HG03039 (cell line): ENCODE results near the gene CUEDC1.

Source experiments
- ATAC-seq: cut with Tn5 transposase; IDR thresholded peaks from one replicate; pipeline ENCODE4 v1.9.1; 2021; ENCODE audit warnings: mild to moderate bottlenecking, moderate library complexity; ENCODE audit not compliant: unreplicated experiment

Gene CUEDC1

DNA sequence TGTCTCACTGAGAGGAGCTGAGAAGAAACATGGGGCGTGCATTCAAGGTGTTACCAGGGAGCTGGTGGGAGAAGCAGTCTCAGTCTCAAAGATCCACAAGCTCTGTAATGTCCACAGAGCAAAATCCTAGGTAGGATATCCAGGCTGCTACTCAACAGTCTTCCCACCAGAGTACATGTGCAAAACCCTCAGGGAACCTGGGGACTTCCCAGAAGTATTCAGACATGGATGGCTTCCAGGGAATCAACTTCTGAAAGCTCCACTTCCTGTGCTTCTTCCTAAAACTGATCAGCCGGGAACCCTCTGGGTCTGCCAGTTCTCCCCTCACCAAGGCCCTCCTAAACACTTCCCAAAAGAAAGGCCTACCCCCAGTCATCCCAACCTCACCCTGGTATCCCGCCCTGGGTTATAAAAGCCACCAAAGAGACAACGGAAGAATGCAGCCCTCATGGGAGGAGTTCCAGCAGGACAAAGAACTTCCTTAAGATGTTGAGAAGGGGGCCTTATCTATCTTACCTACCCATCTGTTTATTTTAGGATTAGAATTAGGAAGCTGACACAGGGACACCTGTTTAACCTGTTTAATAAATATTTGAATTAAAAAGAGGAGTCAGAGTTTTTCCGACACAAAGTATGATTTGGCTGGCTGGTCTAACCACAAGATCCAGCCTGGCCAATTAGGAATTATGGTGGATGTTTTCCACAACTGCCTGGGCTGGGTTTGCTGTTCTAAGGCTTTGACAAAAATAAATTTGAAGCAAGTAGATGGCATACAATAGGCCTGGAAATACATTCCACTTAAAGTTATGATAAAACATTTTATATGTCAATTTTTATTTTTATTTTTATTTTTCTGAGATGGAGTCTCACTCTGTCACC lies 37.0 kb downstream of the CUEDC1 start:
- ATAC-seq = no peak

DNA sequence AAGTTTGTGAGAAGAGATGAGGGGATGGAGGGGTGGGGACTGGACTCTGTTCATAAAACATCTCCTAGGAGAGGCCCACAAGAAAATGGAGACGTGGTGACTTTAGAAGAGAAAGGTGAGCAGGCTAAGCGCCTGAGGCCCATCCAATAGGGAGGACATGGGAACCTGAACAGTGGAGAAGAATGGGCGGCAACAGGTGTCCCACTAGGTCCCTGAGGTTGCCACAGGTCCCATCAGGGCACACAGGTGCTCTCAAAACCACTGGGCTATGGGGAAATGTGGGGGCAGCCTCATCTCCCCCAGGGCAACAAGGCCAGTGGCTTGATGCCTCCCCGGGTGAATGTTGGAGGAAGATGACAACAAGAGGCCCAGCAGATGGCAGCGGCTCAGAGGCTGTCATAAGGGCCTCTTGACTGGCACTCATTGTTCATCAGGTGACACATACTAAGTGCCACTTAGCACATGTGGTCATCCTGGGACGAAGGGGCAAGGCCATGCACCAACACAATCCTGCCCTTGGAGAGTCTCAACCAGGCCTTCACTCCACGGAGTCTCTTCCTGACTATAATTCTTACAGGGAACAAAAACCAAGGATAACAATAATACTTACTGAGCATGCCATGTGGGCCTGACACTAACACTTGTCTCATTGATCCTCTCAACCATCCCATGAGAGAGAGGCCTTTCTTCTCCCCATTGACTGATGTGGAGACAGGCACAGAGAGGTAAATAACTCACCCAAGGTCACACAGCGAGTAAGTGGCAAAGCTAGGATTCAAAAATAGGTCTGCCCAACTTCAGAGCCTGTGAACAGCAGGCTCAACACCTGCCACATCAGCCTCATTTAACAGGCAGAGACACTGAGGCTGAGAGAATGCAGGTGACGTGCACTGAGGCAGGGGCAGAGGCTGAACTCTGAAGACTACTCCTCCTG lies 38.0 kb downstream of the CUEDC1 start:
- no peak for ATAC-seq

DNA sequence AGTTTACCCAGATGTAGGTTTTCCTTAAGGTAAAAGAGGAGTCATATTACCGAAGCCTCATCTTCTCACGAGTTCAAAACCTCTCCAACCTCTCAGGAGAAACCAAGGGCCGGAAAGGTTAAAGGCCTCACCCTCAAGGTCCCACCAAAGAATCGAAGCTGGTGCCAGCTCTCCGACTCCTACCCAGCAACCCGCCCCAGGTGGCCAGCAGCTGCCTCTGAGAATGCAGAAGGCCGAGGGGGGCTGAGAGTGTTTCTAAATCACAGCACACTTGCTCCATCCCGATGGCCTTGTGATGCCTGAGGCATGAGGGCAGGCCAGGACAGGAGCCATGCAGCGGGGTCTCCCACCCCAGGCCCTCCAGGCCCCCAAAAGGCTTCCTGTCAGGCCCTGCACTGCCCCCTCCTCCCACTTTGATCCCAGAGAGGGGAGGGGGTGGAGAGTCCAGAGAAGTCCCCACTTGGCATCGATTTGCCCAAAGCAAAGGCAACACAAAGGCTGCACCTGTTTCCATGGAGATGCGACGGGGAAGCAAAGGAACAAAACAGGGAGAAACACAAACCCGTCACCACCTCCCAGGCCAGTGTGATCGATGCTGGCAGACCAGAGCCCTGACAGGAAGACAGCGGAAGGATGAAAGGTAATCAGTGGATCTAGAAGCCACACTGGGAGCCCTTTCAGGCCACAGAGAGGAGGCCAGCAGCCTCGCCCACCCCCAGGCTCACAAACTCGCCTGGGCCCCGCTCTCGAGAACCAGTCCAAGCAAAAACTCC lies 39.0 kb downstream of the CUEDC1 start:
- no peak for ATAC-seq

DNA sequence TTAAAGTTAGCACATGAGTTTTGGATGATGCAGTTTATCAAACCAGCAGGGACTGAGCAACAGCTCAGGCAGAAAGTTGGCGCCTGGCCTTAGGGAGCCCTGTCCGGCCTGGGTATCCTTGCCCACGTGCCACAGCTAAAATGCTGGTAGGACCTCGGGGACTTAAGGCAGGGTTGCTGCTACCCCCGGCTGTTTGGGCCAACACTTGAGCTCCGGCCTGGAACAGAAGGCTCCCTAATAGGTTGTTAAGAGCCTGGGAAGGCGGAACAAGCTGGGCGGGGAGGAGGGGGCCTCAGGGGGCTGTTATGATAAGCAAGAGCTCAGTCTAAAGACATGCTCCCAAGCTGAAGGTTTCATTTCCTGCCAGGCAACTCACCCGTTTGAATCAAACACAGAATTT lies 39.7 kb downstream of the CUEDC1 start:
- no peak for ATAC-seq

DNA sequence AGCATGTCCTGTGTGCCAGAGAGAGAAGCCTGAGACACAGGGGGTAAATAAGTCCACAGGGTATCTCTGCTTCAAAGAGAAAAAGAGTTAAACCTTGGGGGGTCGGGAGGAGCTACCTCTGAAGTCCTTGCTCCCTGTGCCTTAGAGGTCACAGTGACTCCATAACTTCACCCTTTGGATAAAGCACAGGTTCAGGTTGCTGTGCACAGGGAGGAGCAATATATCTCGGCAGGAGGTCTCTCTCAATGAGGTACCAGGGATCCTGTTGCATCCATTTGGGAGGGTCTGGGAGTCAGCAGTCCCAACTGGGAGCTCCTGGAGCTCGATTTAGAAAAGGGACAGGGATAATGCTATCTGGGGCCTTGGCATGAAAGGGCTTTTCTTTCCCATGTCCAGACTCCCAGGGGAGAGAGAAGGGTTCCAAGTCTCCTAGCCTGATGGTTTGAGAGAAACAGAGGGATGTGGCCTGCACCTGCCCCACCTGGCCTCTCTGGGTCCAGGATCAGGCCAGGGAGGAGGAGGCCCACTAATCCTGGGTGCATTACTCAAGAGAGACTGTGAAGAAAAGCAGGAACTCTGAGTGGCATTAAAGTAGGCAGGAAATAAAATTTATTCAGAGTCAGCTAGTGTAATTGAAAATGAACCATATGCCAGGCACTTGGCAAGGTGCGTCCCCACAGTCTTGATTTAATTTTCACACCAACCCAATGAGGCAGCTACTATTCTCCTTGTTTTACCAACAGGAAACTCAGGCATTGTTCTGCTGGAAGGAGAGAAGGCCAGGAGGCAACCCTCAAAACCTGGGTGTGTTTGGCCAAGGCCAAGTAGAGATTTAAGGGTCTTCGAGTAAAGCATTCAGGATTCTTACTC lies 40.7 kb downstream of the CUEDC1 start:
- ATAC-seq = no peak

DNA sequence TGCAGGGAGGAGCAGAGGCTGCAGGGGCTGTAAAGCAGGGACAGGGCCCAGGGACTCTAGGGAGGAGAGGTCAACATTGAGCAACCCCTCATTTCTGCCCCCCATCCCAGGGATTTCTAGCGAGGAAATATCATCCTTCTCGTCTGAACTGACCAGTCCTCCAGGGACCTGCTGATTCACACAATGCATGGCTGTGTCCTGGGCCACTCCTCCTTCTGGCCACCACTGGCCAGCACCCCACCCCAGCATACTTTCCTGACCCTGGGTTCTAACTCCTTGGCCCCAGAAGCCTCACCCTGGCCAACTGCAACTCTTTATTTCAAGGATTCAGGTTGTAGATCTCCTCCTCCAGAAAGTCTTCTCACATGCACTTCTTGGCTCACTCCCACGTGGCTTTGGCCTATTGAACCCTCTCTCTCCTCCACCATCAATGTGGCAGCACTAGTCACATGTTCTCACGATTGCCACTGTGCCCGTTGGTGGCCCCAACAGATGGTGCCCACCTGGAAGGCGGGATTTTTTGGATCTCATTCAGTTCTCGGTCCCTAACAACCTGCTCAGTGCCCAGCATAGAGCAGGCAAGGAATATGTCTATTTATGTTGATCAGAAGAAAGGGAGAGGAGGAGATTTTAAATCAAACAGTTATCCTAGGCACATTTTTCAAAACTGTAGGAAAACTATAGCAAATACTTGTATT lies 41.5 kb downstream of the CUEDC1 start:
- no peak for ATAC-seq

DNA sequence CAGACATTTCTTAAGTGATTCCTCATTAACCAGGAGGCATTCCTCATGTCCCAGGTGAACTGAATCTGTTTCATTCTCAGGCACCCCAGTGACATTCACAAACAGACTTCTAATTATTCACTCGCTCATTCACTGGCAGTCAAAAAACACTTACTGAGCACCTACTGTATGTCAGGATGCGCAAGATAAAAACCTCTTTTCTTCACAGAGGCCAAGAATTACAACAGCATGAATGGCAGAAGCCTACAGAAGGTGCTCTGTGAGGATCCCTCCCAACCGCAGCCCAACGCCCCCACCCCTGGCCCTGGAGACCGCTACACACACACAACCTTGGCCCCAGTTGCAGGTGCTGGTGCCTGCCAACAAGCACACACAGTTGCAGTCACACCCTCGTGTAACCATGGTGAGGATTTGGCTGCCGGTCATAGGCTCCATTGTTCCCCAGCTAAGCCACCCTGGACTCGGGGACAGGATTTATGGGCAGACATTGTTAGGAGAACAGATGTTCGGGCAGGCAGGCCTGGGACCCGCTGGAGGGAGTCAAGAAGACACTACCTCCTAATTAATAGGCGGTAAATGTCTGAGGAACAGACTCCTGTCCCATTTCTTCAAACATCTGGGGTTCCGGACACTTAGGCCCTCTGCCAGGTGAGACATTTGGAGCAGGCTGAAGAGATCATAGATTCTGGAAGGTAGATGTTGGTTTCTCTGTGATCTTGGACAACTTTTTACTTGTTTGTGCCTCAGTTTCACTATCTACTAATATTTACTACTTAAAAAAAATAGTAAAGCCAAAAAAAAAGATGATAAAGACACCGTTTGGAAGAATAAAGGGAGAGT lies 43.2 kb downstream of the CUEDC1 start:
- ATAC-seq = no peak

DNA sequence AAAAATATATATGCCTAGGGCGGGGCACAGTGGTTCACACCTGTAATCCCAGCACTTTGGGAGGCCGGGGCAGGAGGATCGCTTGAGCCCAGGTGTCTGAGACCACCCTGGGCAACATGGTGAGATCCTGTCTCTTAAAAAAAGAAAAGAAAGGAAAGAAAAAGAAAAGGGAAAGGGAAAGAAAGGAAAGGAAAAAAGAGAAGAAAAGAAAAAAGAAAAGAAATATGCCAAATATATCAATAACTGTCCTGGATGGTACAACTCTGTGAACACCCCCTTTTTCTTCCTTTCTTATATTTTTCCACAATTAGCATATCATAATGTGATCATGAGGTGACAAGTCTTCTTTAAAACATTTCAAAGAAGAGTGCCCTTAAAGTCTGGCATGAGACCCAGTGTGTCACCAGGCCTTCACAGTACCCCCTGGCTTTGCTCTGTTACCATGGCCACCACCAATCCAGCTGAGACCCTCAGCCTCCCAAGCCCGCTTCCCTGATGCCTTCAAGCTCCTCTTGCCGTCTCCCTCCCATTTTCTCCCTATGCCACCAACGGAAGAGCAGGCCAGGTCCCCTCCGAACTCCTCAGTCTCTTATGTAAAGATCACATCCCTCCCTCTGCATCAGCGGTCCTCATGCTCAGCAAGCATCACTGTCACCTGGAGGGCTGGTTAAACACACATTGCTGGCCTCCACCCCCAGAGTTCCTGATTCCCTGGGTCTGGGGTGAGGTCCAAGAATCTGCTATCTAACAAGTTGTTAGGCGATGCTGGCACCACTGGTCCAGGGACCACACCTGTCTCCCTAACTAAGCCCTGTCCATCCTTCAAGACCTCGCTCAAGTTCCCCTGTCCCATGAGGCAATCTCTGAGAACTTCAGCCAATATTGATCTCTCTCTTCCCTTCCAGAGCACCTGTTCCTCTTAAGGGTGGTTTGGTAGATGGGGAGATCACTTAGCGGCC lies 44.5 kb downstream of the CUEDC1 start:
- ATAC-seq = no peak

DNA sequence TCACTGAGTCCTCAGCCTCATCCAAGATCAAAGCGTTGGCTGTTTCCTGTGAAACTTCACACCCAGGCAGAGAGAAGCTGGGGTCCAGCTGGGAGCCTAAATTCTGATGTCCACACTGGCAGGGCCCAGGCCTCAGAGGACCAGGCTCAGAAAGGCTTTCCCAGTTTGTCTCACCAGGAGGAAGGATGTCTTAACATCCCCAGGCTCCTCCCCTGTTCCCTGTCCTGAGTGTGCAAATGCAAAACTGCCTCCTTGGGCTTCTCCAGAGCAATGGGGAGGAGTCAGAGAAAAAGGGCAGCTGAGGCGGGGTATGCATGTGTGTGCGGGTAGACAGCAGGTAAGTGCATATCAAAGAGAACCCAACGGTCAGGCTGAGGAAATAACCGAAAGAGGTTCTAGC lies 45.7 kb downstream of the CUEDC1 start:
- no peak for ATAC-seq

DNA sequence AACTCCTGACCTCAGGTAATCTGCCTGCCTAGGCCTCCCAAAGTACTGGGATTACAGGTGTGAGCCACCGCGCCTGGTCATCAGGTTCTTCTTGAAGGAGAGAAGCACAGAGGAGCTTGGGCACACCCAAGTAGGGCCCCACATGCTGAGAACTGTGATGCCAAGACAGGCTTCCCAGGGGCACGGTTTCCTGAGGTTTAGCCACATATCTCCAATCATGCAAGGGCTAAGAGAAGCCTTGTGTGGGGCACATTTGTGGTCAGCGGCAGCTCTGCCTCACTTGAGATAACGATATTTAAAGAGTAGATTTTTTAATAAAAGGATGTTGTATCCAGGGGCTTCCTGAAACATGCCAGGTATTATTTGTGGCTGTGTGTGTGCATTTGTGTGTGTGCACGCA lies 46.9 kb downstream of the CUEDC1 start:
- no peak for ATAC-seq

DNA sequence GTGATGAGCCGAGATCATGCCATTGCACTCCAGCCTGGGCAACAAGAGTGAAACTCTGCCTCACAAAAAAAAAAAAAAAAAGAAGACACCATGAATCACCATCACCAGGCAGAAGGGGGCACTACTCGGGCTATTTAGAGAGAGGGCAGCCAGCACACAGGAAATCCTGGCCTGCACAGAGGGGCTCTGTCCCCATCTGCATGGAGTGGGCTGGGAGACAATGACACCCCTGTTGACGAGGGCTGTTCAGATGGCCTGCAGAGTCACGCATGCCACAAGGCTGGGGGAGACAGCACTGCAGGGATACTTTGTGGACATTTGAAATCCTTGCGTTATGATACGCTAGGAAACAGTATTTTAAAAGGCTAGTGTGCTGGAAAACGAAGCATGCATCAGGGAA lies 48.3 kb downstream of the CUEDC1 start:
- no peak for ATAC-seq

DNA sequence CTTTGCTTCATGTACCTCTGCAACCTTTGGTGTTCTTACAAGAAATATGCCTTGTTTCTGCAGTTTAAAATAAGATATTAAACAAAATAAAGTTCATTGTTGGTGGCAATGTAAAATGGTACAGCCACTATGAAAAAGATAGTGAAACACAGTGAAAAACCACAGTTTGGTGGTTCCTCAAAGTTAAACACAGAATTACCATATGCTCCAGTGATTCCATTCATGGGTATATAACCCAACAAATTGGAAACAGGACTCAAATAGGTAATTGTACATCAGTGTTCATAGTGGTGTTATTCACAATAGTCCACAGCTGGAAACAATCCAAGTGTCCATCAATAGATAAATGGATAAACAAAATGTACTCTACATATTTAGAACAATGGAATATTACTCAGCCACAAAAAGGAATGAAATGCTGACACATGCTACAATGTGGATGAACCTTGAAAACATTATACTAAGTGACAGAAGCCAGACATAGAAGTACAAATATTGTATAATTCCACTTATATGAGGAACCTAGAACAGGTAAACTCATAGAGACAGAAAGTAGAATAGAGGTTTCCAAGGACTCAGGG lies 49.2 kb downstream of the CUEDC1 start:
- ATAC-seq = no peak

DNA sequence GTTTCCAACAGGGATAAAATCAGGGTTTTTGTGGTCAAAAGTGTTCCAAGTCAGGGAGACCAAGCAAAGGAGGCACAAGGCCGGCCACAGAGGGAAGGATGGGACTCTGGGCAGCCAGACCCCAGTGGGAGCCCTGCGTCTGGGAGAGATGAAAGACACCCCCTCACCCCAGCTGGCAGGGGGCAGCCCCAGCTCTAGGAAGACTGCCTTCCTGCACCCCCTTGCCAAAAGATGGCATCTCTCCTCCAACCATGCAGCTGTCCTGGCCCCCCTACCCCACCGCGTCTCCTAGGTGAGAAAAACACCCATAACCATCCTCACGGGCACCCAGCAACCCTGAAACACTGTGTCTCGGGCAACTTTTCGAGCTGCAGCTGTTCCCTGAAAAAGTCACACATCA lies 51.3 kb downstream of the CUEDC1 start:
- ATAC-seq = no peak

DNA sequence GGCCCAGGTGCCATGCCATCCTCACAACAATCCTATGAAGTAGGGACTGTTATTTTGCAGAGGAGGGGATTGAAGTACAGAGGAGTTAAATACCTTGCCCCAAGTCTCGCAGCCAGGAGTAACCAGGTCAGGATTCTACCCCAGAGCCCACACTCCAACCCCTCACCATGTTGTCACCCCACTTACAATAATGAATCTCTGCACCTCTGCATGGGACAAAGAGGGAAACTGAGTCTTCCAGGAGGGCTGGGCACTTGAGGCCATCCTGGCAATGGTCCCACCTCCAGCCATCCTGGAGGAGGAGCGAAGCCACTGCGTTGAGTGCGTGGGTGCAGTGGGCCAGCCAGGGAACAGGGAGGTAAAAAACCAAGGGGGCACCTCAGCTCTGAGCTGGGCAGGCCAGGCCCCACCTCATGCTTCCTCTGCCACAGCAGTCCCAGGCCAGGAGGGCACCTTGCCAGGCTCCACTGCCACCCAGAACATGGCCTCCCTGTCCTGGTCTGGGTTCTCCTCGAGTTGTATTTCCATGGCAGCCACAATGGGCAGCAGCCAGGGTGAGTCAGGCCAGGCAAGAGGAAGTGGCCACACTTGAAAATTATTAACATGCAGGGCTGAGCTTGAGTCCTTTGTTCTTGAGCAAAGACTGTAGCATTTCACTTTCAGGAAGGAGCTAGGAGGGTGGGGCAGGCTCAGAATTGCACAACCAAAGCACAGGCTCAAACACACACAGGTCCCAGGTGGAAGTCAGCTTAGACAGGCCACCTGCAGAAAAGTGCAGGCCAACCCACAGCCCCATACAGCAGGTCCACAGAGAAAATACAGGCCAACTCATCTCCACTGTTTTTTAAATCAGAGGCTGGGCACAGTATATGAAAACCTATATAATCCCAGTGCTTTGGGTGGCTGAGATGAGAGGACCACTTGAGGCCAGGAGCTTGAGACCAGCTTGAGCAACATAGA lies 52.1 kb downstream of the CUEDC1 start:
- peak; percentile 47 for ATAC-seq

DNA sequence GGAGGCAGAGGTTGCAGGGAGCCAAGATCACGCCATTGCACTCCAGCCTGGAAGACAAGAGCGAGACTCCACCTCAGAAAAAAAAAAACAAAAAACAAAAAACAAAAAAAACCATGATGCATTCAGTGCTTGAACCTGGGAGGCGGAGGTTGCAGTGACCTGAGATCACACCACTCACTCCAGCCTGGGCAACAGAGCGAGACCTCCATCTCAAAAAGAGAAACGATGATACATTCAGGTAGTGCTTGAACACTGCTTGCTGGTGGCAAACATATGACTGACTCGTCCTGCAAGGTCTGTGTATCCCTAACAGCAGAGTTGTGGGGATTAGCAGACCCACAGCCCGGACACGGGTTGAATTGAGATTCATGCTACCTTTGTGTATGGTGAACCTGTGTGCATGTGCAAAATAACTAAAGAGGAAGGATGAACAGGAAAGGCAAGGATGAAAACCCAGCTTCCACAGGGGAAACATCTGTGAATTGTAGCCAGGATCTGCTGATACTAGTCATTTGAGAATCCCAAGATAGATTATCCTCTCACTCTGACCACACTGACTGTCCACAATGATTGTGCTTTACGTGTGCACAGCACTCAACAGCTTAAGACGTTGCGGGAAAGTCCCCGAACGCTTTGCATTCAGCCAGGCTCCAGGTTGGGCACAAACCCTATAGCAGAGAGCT lies 53.0 kb downstream of the CUEDC1 start:
- ATAC-seq = peak; percentile 53
